ENCODE data around the gene PTPN22.
"Not testable (repeated sequence)": the region's sequence is repeated elsewhere in the genome, so short reads cannot be mapped to it uniquely, and the experiment has no call there.

PTPN22 gene

GRCh38 chr1:113854234-113854633 lies 17.3 kb downstream of the PTPN22 start:
- ChIA-PET POLR2A (no interaction called here), CTCF (no interaction called here)
- peaks cover 5 to 32% (median 10%) of the 10 kb centered on the region in 4 experiments for H3K36me3 ChIP-seq (ENCODE audit: control insufficient read depth in 4 of 4, insufficient read depth in 4 of 4, low read length in 3 of 4)
- no peaks in the 10 kb centered on the region for H3K27me3 ChIP-seq (replicated peaks in 2 of 5; ENCODE audit: control insufficient read depth in 4 of 5, insufficient read depth in 5 of 5, low read length in 4 of 5)
- no peak for DNase-seq
- no peak overlapping the region for H3K4me3 ChIP-seq (ENCODE audit: control insufficient read depth in 1 of 7, extremely low read depth in 1 of 7, insufficient read depth in 4 of 7, low read depth in 2 of 7, low read length in 6 of 7)
- no peak overlapping the region for H3K27ac ChIP-seq (ENCODE audit: insufficient read depth in 1 of 2, low read depth in 1 of 2, low read length in 2 of 2, poor library complexity in 1 of 2, severe bottlenecking in 2 of 2)
- H3K4me1 ChIP-seq (ENCODE audit: control extremely low read depth in 1 of 4, control insufficient read depth in 4 of 4, insufficient read depth in 4 of 4, low read length in 3 of 4): peaks cover 12 to 20% (median 17%) of the 10 kb centered on the region in 4 experiments
- no peaks in the 10 kb centered on the region for H3K9me3 ChIP-seq (ENCODE audit: control extremely low read depth in 1 of 5, control insufficient read depth in 4 of 5, insufficient read depth in 2 of 5, low read depth in 1 of 5, low read length in 4 of 5)
- no CpG with 5 or more reads among the region's 1 CpG for WGBS (ENCODE audit: insufficient coverage)

- H3K4me3 ChIP-seq (ENCODE audit: control insufficient read depth in 1 of 7, extremely low read depth in 1 of 7, insufficient read depth in 4 of 7, low read depth in 2 of 7, low read length in 6 of 7); H3K9me3 ChIP-seq (ENCODE audit: control extremely low read depth in 1 of 5, control insufficient read depth in 4 of 5, insufficient read depth in 2 of 5, low read depth in 1 of 5, low read length in 4 of 5); DNase-seq; H3K27ac ChIP-seq (ENCODE audit: insufficient read depth in 1 of 2, low read depth in 1 of 2, low read length in 2 of 2, poor library complexity in 1 of 2, severe bottlenecking in 2 of 2); CTCF ChIA-PET; POLR2A ChIA-PET; H3K27me3 ChIP-seq (replicated peaks in 2 of 5; ENCODE audit: control insufficient read depth in 4 of 5, insufficient read depth in 5 of 5, low read length in 4 of 5); H3K4me1 ChIP-seq (ENCODE audit: control extremely low read depth in 1 of 4, control insufficient read depth in 4 of 4, insufficient read depth in 4 of 4, low read length in 3 of 4): not testable (repeated sequence)
- 91% methylated on average over 6 of the region's 6 CpGs for WGBS (ENCODE audit: insufficient coverage)
- peaks cover 5 to 37% (median 10%) of the 10 kb centered on the region in 4 experiments for H3K36me3 ChIP-seq (ENCODE audit: control insufficient read depth in 4 of 4, insufficient read depth in 4 of 4, low read length in 3 of 4)
These were observed 18.8 kb downstream of the PTPN22 start for GRCh38 chr1:113852694-113853093.

GRCh38 chr1:113850127-113850796 lies 21.2 kb downstream of the PTPN22 start:
- Histone ChIP-seq H3K27ac (ENCODE audit: insufficient read depth in 1 of 2, low read depth in 1 of 2, low read length in 2 of 2, poor library complexity in 1 of 2, severe bottlenecking in 2 of 2) (no peak overlapping the region), H3K4me1 (ENCODE audit: control extremely low read depth in 1 of 4, control insufficient read depth in 4 of 4, insufficient read depth in 4 of 4, low read length in 3 of 4) (no peaks in the 10 kb centered on the region), H3K27me3 (replicated peaks in 2 of 5; ENCODE audit: control insufficient read depth in 4 of 5, insufficient read depth in 5 of 5, low read length in 4 of 5) (no peaks in the 10 kb centered on the region), H3K4me3 (ENCODE audit: control insufficient read depth in 1 of 7, extremely low read depth in 1 of 7, insufficient read depth in 4 of 7, low read depth in 2 of 7, low read length in 6 of 7) (no peak overlapping the region), H3K9me3 (ENCODE audit: control extremely low read depth in 1 of 5, control insufficient read depth in 4 of 5, insufficient read depth in 2 of 5, low read depth in 1 of 5, low read length in 4 of 5) (peaks cover 0 to 3% (median 0%) of the 10 kb centered on the region in 5 experiments), H3K36me3 (ENCODE audit: control insufficient read depth in 4 of 4, insufficient read depth in 4 of 4, low read length in 3 of 4) (peaks cover 2 to 26% (median 16%) of the 10 kb centered on the region in 4 experiments)
- POLR2A ChIA-PET: interaction anchor here (0.7 kb wide), 1 partner anchor 8 kb away, joined by 3 read pairs; no protein-coding TSS in a partner anchor
- no peak for DNase-seq
- WGBS (ENCODE audit: insufficient coverage): no CpG with 5 or more reads among the region's 3 CpGs
- CTCF ChIA-PET: interaction anchor here (0.7 to 1.3 kb wide), 7 partner anchors 10 to 122 kb away, joined by 3 to 6 read pairs (median 4); partner anchors contain the start of gene AP4B1

GRCh38 chr1:113849072-113849471 lies 22.4 kb downstream of the PTPN22 start:
- H3K4me1 ChIP-seq (ENCODE audit: control extremely low read depth in 1 of 4, control insufficient read depth in 4 of 4, insufficient read depth in 4 of 4, low read length in 3 of 4): no peaks in the 10 kb centered on the region
- POLR2A ChIA-PET: no interaction called here
- no peak overlapping the region for H3K27ac ChIP-seq (ENCODE audit: insufficient read depth in 1 of 2, low read depth in 1 of 2, low read length in 2 of 2, poor library complexity in 1 of 2, severe bottlenecking in 2 of 2)
- no peaks in the 10 kb centered on the region for H3K27me3 ChIP-seq (replicated peaks in 2 of 5; ENCODE audit: control insufficient read depth in 4 of 5, insufficient read depth in 5 of 5, low read length in 4 of 5)
- H3K4me3 ChIP-seq (ENCODE audit: control insufficient read depth in 1 of 7, extremely low read depth in 1 of 7, insufficient read depth in 4 of 7, low read depth in 2 of 7, low read length in 6 of 7): no peak overlapping the region
- DNase-seq: peak in 1 of 3 donors; percentile 32
- CTCF ChIA-PET: interaction anchor here (0.5 to 1.3 kb wide), 2 partner anchors 80 to 94 kb away, joined by 3 read pairs; partner anchors contain the start of gene HIPK1
- H3K36me3 ChIP-seq (ENCODE audit: control insufficient read depth in 4 of 4, insufficient read depth in 4 of 4, low read length in 3 of 4): peaks cover 2 to 15% (median 10%) of the 10 kb centered on the region in 4 experiments
- peaks cover 0 to 3% (median 0%) of the 10 kb centered on the region in 5 experiments for H3K9me3 ChIP-seq (ENCODE audit: control extremely low read depth in 1 of 5, control insufficient read depth in 4 of 5, insufficient read depth in 2 of 5, low read depth in 1 of 5, low read length in 4 of 5)

DNA sequence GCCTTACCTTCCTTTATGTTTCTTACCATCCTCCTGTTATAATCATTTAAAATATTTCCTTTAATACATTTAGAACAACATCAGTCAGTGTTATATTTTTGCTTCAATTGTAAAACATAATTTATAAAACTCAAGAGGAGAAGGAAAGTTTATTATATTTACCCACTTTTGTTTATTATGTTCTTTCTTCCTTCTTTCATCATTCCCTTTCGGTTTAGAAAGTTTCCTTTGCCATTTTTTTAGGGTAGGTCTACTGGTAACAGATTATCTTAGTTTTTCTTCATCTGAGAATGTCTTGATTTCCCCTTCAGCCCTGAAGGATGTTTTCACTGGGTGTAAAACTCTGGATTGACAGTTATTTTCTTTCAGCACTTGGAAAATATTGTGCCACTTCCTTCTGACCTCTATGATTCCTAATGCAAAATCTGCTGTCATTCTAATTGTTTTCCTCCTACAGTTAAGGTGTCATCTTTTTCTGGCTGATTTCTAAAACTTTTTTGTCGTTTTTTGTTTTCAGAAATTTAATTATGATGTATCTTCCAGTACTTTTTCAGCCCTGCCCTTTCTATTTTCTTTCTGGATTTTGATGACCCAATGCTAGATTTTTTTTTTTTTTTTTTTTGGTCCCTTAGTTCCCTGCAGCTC lies 25.0 kb downstream of the PTPN22 start:
- H3K36me3 ChIP-seq (ENCODE audit: control insufficient read depth in 4 of 4, insufficient read depth in 4 of 4, low read length in 3 of 4): peaks cover 2 to 16% (median 11%) of the 10 kb centered on the region in 4 experiments
- POLR2A ChIA-PET: interaction anchor here (0.6 kb wide), 1 partner anchor 31 kb away, joined by 5 read pairs; no protein-coding TSS in a partner anchor

GRCh38 chr1:113836534-113836933 lies 35.0 kb downstream of the PTPN22 start:
- no peak for DNase-seq
- ChIA-PET POLR2A (interaction anchor here (0.6 kb wide), 1 partner anchor 63 kb away, joined by 3 read pairs; no protein-coding TSS in a partner anchor), CTCF (interaction anchor here (0.7 to 5.4 kb wide), 14 partner anchors 8 to 125 kb away, joined by 3 to 43 read pairs (median 4); partner anchors contain the start of genes AP4B1, DCLRE1B and HIPK1)
- H3K4me1 ChIP-seq (ENCODE audit: control extremely low read depth in 1 of 4, control insufficient read depth in 4 of 4, insufficient read depth in 4 of 4, low read length in 3 of 4): peaks cover 0 to 4% (median 3%) of the 10 kb centered on the region in 4 experiments
- WGBS (ENCODE audit: insufficient coverage): no CpG with 5 or more reads among the region's 1 CpG
- peaks cover 4 to 32% (median 7%) of the 10 kb centered on the region in 4 experiments for H3K36me3 ChIP-seq (ENCODE audit: control insufficient read depth in 4 of 4, insufficient read depth in 4 of 4, low read length in 3 of 4)
- H3K27me3 ChIP-seq (replicated peaks in 2 of 5; ENCODE audit: control insufficient read depth in 4 of 5, insufficient read depth in 5 of 5, low read length in 4 of 5): no peaks in the 10 kb centered on the region
- no peaks in the 10 kb centered on the region for H3K9me3 ChIP-seq (ENCODE audit: control extremely low read depth in 1 of 5, control insufficient read depth in 4 of 5, insufficient read depth in 2 of 5, low read depth in 1 of 5, low read length in 4 of 5)
- H3K27ac ChIP-seq (ENCODE audit: insufficient read depth in 1 of 2, low read depth in 1 of 2, low read length in 2 of 2, poor library complexity in 1 of 2, severe bottlenecking in 2 of 2): no peak overlapping the region
- no peak overlapping the region for H3K4me3 ChIP-seq (ENCODE audit: control insufficient read depth in 1 of 7, extremely low read depth in 1 of 7, insufficient read depth in 4 of 7, low read depth in 2 of 7, low read length in 6 of 7)

More for the DNA sequence above, 25.0 kb downstream of the PTPN22 start:
- no CpG with 5 or more reads among the region's 2 CpGs for WGBS (ENCODE audit: insufficient coverage)
- Histone ChIP-seq H3K9me3 (ENCODE audit: control extremely low read depth in 1 of 5, control insufficient read depth in 4 of 5, insufficient read depth in 2 of 5, low read depth in 1 of 5, low read length in 4 of 5) (peaks cover 0 to 3% (median 0%) of the 10 kb centered on the region in 5 experiments), H3K4me3 (ENCODE audit: control insufficient read depth in 1 of 7, extremely low read depth in 1 of 7, insufficient read depth in 4 of 7, low read depth in 2 of 7, low read length in 6 of 7) (no peak overlapping the region), H3K4me1 (ENCODE audit: control extremely low read depth in 1 of 4, control insufficient read depth in 4 of 4, insufficient read depth in 4 of 4, low read length in 3 of 4) (no peaks in the 10 kb centered on the region), H3K27me3 (replicated peaks in 2 of 5; ENCODE audit: control insufficient read depth in 4 of 5, insufficient read depth in 5 of 5, low read length in 4 of 5) (no peaks in the 10 kb centered on the region), H3K27ac (ENCODE audit: insufficient read depth in 1 of 2, low read depth in 1 of 2, low read length in 2 of 2, poor library complexity in 1 of 2, severe bottlenecking in 2 of 2) (no peak overlapping the region)
- CTCF ChIA-PET: no interaction called here
- DNase-seq: peak in 1 of 3 donors; percentile 54
